Activated B cell treated with CpG ODN at 0.5 μM for 24 hours (primary cell): ENCODE measurements around the gene P2RX1. TPM values are rescaled to one million over a fixed set of nuclear protein-coding genes. Genes with fewer than 3 reads are reported as not detected.

ENCODE experiments used
- ATAC-seq: fragments of 200-7000 bp; cut with Tn5 transposase; one replicate; pipeline ENCODE4 v1.10.0; 2021; ENCODE audit warnings: low read depth, mild to moderate bottlenecking, moderate library complexity
- CTCF ChIA-PET: fragments of 350-600 bp; sonication (Branson Sonifier 250); formaldehyde crosslinking; loops from one replicate; lab custom pipeline; 2021; ENCODE audit warnings: antibody characterized with exemption; lab: Charles Lee
- POLR2A ChIA-PET: fragments of 350-600 bp; sonication (Branson Sonifier 250); formaldehyde crosslinking; loops from one replicate; lab custom pipeline; 2021; ENCODE audit warnings: antibody characterized with exemption; lab: Charles Lee
- DNase-seq: peaks from one replicate; pipeline ENCODE4 v3.0.0; 2022
- H3K27ac Mint-ChIP-seq: one replicate; pipeline ENCODE4 v1.8.0; 2020; ENCODE audit warnings: mixed read lengths
- H3K27me3 Mint-ChIP-seq: one replicate; pipeline ENCODE4 v1.8.0; 2021; ENCODE audit warnings: mixed read lengths
- H3K36me3 Mint-ChIP-seq: one replicate; pipeline ENCODE4 v1.8.0; 2021; ENCODE audit warnings: low read depth, mixed read lengths
- H3K4me1 Mint-ChIP-seq: one replicate; pipeline ENCODE4 v1.8.0; 2021; ENCODE audit warnings: mixed read lengths
- H3K4me3 Mint-ChIP-seq: one replicate; pipeline ENCODE4 v1.8.0; 2020; ENCODE audit warnings: mild to moderate bottlenecking, mixed read lengths
- H3K9me3 Mint-ChIP-seq: one replicate; pipeline ENCODE4 v1.8.0; 2020; ENCODE audit warnings: mixed read lengths
- CTCF ChIP-seq: fragments of 200-600 bp; IDR thresholded peaks from one replicate; pipeline ENCODE4 v1.8.0; 2022; ENCODE audit warnings: antibody characterized with exemption, mild to moderate bottlenecking
- intact Hi-C: fragments of 100-400 bp; cut with micrococcal nuclease; formaldehyde crosslinking; loops from one replicate; pipeline ENCODE4 v1.15.1; 2024
- total RNA-seq: library from RNA; stranded (reverse); gene quantifications from 2 replicates; pipeline ENCODE4 v1.2.3, GENCODE V29; 2022

Gene P2RX1
- total RNA-seq, 1 donor from 2014 or later = 26.0 TPM

DNA sequence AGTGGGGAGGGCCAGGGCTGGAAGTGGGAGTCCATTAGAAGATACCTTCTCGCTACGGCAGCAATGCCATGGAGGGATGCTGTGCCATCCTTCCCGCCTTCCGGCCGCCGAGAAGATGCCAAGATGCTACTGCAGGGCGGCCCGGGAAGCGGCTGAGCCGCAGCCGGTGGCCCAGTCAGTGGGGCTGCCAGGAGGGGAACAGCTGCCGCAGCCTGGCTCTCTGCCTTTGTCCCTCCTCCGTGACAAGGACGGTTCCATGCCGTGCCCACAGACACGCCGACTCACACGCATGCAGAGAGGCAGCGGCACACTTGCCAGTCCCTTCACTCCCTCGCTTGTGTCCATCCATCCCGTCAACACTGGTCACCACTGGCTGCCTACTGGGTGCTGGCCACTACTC, 50.0 kb downstream of the P2RX1 start:
- no peak overlapping the region for H3K27ac Mint-ChIP-seq
- no peaks in the 10 kb centered on the region for H3K9me3 Mint-ChIP-seq
- ATAC-seq (no peak), DNase-seq (no peak)
- peaks cover 5% of the 10 kb centered on the region for H3K4me1 Mint-ChIP-seq
- no peak for TF ChIP-seq CTCF
- POLR2A ChIA-PET = no interaction called here
- no peaks in the 10 kb centered on the region for H3K27me3 Mint-ChIP-seq
- no peak overlapping the region for H3K4me3 Mint-ChIP-seq
- CTCF ChIA-PET = interaction anchor here (1.5 kb wide), 1 partner anchor 48 kb away, joined by 4 read pairs; no protein-coding TSS in a partner anchor
- intact Hi-C loops = no loop called here
- H3K36me3 Mint-ChIP-seq = peaks cover 7% of the 10 kb centered on the region

DNA sequence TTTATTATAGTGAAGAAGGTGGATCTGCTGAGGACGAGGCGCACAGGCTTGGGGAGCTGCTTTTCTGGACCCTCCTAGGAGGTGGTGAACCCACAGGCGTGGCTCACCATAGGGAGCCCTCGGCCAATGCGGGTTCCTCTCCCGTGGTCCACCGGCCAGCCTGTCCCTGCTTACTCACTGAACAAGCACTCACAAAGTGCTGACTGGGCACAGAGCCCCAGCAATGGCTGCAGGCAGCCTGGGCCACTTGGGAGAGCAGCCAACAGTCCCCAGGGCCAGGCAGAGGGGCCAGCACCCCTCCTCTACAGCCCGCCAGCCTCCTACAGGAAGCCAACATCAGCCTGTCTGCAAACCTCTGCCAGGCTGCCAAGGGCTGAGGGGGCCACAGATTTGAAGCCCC, 51.1 kb downstream of the P2RX1 start:
- H3K9me3 Mint-ChIP-seq = no peaks in the 10 kb centered on the region
- POLR2A ChIA-PET = no interaction called here
- intact Hi-C loops = loop anchor here (2.0 kb wide), 1 partner anchor 70 kb away; no protein-coding TSS in a partner anchor
- CTCF ChIA-PET = interaction anchor here (0.7 to 2.9 kb wide), 6 partner anchors 19 to 210 kb away, joined by 3 to 10 read pairs (median 6); partner anchors contain the start of gene NCBP3
- no peaks in the 10 kb centered on the region for H3K27me3 Mint-ChIP-seq
- H3K27ac Mint-ChIP-seq = no peak overlapping the region
- TF ChIP-seq CTCF = no peak
- no peaks in the 10 kb centered on the region for H3K4me1 Mint-ChIP-seq
- DNase-seq (no peak), ATAC-seq (no peak)
- no peak overlapping the region for H3K4me3 Mint-ChIP-seq
- H3K36me3 Mint-ChIP-seq = peaks cover 15% of the 10 kb centered on the region

- H3K36me3 Mint-ChIP-seq = peaks cover 13% of the 10 kb centered on the region
- H3K27ac Mint-ChIP-seq = no peak overlapping the region
- no peaks in the 10 kb centered on the region for H3K9me3 Mint-ChIP-seq
- H3K4me1 Mint-ChIP-seq = no peaks in the 10 kb centered on the region
- no peaks in the 10 kb centered on the region for H3K27me3 Mint-ChIP-seq
- no peak overlapping the region for H3K4me3 Mint-ChIP-seq
- intact Hi-C loops = loop anchor here (2.0 kb wide), 1 partner anchor 70 kb away; no protein-coding TSS in a partner anchor
- no peak for ATAC-seq
- no peak for DNase-seq
- ChIA-PET CTCF (interaction anchor here (1.0 to 2.9 kb wide), 7 partner anchors 18 to 210 kb away, joined by 4 to 10 read pairs (median 5); partner anchors contain the start of gene NCBP3), POLR2A (no interaction called here)
- TF ChIP-seq CTCF = no peak
These were observed 51.7 kb downstream of the P2RX1 start for GRCh38 chr17:3864534-3864933.

GRCh38 chr17:3861761-3862681, 54.2 kb downstream of the P2RX1 start:
- POLR2A ChIA-PET = interaction anchor here (0.5 kb wide), 1 partner anchor 281 kb away, joined by 3 read pairs; the partner anchor contains the start of genes CYB5D2 and ZZEF1
- DNase-seq (no peak), ATAC-seq (no peak)
- Mint-ChIP-seq H3K4me3 (no peak overlapping the region), H3K9me3 (no peaks in the 10 kb centered on the region), H3K4me1 (no peaks in the 10 kb centered on the region), H3K27me3 (no peaks in the 10 kb centered on the region), H3K27ac (no peak overlapping the region), H3K36me3 (peaks cover 13% of the 10 kb centered on the region)
- no peak for TF ChIP-seq CTCF
- intact Hi-C loops = no loop called here
- CTCF ChIA-PET = interaction anchor here (0.8 to 2.9 kb wide), 6 partner anchors 17 to 155 kb away, joined by 3 to 8 read pairs (median 3); no protein-coding TSS in a partner anchor
